ENCODE measurements around the gene UPK3A. TPM values are rescaled to one million over a fixed set of nuclear protein-coding genes. Genes with fewer than 3 reads are reported as not detected.

UPK3A gene
- total and polyA plus RNA-seq, 2 of the 13 experiments (the other 11 are each of a cell fraction or from before 2014, with no cell fraction given): 10.5 to 13.8 TPM

DNA sequence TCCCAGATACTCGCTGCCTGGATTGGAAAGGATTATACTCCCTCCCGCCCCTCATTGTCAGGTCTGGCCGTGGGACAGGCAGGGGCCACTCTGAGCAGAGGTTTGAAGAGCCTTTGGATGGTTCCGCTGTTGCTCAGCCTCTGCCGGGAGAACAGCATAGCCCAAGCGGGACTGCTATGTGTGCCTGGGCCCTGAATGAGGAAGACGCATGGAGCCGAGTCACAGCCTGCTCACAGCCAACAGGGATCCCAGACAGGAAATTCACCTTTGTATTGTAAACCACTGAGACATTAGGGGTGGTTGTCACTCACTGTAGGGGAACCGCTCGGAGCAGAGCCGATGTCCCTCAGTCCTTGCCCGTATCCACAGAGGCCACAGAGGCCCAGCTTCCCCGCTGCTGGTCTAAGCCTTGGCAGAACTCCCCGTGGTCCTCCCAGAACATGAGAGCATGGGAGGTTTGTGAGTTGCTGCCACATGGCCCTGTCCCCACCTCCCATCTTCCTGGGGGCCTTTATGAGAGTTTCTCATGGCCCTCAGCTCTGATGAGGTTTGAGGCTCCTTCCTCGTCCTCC, 14.3 kb downstream of the UPK3A start:
- POLR2A ChIA-PET: interaction anchor here (1.3 to 1.7 kb wide), 2 partner anchors 25 to 26 kb away, joined by 4 to 8 read pairs; no protein-coding TSS in a partner anchor
- no peak; the same call in 2 of the 3 replicates for ATAC-seq
- intact Hi-C loops (cut with micrococcal nuclease; ENCODE audit: unreplicated experiment): no loop called here

DNA sequence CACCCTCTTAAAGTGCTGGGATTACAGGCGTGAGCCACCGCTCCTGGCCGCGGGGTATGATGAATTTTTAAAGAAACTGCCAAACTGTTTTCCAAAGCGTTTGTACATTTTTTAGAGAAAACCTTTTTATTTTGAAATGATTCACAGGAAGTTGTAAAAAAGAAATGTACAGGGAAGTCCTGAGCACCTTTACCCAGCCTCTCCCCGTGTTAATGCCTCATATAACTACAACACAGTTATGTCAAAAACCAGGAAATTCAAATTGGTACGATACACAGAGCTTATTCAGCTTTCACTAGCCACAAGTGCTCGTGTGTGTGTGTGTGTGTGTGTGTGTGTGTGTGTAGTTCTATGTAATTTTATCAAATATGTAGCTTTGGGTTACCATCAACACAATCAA, 18.0 kb downstream of the UPK3A start:
- no peaks in the 10 kb centered on the region for H3K79me2 ChIP-seq (ENCODE audit: insufficient read depth, low read length)
- WGBS (ENCODE audit: low lambda C conversion rate): 86% methylated on average over 8 of the region's 8 CpGs
- in situ Hi-C loops (cut with HindIII; ENCODE audit: extremely low pct_ligation_motif_present, low pct_unique_long_range_greater_than_20kb): no loop called here
- no peak overlapping the region for H3K4me2 ChIP-seq (ENCODE audit: low read depth, low read length)
- no peak for DNase-seq (ENCODE audit: low spot score)
- H3K36me3 ChIP-seq (replicated peaks in 1 of 2; ENCODE audit: control insufficient read depth in 1 of 2, insufficient read depth in 2 of 2, low read length in 2 of 2): no peaks in the 10 kb centered on the region; a peak in 1 of 5 replicates
- intact Hi-C loops (cut with micrococcal nuclease; ENCODE audit: unreplicated experiment): no loop called here
- no peaks in the 10 kb centered on the region; a peak in 1 of 5 replicates for H3K27me3 ChIP-seq (ENCODE audit: control insufficient read depth in 1 of 2, insufficient read depth in 2 of 2, low read length in 2 of 2)
- H3K9me3 ChIP-seq (ENCODE audit: low read length): no peaks in the 10 kb centered on the region
- no peak overlapping the region for H2AFZ ChIP-seq (ENCODE audit: low read length)
- no TSS peak for BruUV-seq (replicated peaks)
- no peak overlapping the region for H3K9ac ChIP-seq (ENCODE audit: insufficient read depth, low read depth, low read length)
- H4K20me1 ChIP-seq (ENCODE audit: insufficient read depth, low read length): no peaks in the 10 kb centered on the region
- peaks cover 37% of the 10 kb centered on the region for H3K4me1 ChIP-seq (ENCODE audit: insufficient read depth, low read length)
- H3K4me3 ChIP-seq (replicated peaks in 1 of 3; ENCODE audit: insufficient read depth in 1 of 3, low read depth in 2 of 3, low read length in 3 of 3): no peak overlapping the region
- ATAC-seq: no peak
- POLR2A ChIA-PET: interaction anchor here (0.7 kb wide), 1 partner anchor 812 kb away, joined by 3 read pairs; no protein-coding TSS in a partner anchor
- H3K27ac ChIP-seq (ENCODE audit: extremely low read length, insufficient read depth, low read length): no peak overlapping the region
- FAIRE-seq: no peak
- CTCF ChIA-PET (ENCODE audit: low intra/inter-chr PET ratio, low total read pairs): no interaction called here
- TF ChIP-seq, protein P1, sequence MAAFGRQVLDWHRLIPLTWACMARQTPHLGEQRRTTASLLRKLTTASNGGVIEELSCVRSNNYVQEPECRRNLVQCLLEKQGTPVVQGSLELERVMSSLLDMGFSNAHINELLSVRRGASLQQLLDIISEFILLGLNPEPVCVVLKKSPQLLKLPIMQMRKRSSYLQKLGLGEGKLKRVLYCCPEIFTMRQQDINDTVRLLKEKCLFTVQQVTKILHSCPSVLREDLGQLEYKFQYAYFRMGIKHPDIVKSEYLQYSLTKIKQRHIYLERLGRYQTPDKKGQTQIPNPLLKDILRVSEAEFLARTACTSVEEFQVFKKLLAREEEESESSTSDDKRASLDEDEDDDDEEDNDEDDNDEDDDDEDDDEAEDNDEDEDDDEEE (CRISPR knock-in tag; IDR thresholded peaks at IDR 0.05): no peak
- TF ChIP-seq RAD21 (CRISPR knock-in tag; IDR thresholded peaks at IDR 0.05) (no peak), NAIF1 (CRISPR knock-in tag; IDR thresholded peaks at IDR 0.05; ENCODE audit: borderline replicate concordance) (no peak), ZC3H13 (CRISPR knock-in tag; IDR thresholded peaks at IDR 0.05) (no peak), ZNF7 (CRISPR knock-in tag; IDR thresholded peaks at IDR 0.05) (no peak), NR2F2 (IDR thresholded peaks at IDR 0.05; ENCODE audit: borderline replicate concordance, low read depth) (no peak)
- TF ChIP-seq, protein P2, sequence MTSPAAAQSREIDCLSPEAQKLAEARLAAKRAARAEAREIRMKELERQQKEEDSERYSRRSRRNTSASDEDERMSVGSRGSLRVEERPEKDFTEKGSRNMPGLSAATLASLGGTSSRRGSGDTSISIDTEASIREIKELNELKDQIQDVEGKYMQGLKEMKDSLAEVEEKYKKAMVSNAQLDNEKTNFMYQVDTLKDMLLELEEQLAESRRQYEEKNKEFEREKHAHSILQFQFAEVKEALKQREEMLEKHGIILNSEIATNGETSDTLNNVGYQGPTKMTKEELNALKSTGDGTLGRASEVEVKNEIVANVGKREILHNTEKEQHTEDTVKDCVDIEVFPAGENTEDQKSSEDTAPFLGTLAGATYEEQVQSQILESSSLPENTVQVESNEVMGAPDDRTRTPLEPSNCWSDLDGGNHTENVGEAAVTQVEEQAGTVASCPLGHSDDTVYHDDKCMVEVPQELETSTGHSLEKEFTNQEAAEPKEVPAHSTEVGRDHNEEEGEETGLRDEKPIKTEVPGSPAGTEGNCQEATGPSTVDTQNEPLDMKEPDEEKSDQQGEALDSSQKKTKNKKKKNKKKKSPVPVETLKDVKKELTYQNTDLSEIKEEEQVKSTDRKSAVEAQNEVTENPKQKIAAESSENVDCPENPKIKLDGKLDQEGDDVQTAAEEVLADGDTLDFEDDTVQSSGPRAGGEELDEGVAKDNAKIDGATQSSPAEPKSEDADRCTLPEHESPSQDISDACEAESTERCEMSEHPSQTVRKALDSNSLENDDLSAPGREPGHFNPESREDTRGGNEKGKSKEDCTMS (CRISPR knock-in tag; conservative IDR thresholded peaks at IDR 0.05): no peak

More for the DNA sequence above, 14.3 kb downstream of the UPK3A start:
- CTCF ChIA-PET (ENCODE audit: low intra/inter-chr PET ratio, low total read pairs): no interaction called here
- Histone ChIP-seq H3K9me3 (ENCODE audit: low read length) (no peaks in the 10 kb centered on the region), H3K4me2 (ENCODE audit: low read depth, low read length) (no peak overlapping the region), H2AFZ (ENCODE audit: low read length) (no peak overlapping the region), H3K79me2 (ENCODE audit: insufficient read depth, low read length) (no peaks in the 10 kb centered on the region), H3K9ac (ENCODE audit: insufficient read depth, low read depth, low read length) (no peak overlapping the region), H3K4me3 (replicated peaks in 1 of 3; ENCODE audit: insufficient read depth in 1 of 3, low read depth in 2 of 3, low read length in 3 of 3) (no peak overlapping the region), H3K36me3 (replicated peaks in 1 of 2; ENCODE audit: control insufficient read depth in 1 of 2, insufficient read depth in 2 of 2, low read length in 2 of 2) (no peaks in the 10 kb centered on the region; a peak in 1 of 5 replicates), H4K20me1 (ENCODE audit: insufficient read depth, low read length) (no peaks in the 10 kb centered on the region), H3K27me3 (ENCODE audit: control insufficient read depth in 1 of 2, insufficient read depth in 2 of 2, low read length in 2 of 2) (no peaks in the 10 kb centered on the region; a peak in 1 of 5 replicates), H3K27ac (ENCODE audit: extremely low read length, insufficient read depth, low read length) (no peak overlapping the region), H3K4me1 (ENCODE audit: insufficient read depth, low read length) (peaks cover 19% of the 10 kb centered on the region)
- DNase-seq (ENCODE audit: low spot score): no peak
- no peak for FAIRE-seq
- no TSS peak for BruUV-seq (replicated peaks)
- 91% methylated on average over 9 of the region's 15 CpGs for WGBS (ENCODE audit: low lambda C conversion rate)
- no peak for TF ChIP-seq SUZ12 (IDR thresholded peaks at IDR 0.05; ENCODE audit: low read depth, low read length)
- TF ChIP-seq SATB2 (CRISPR knock-in tag; IDR thresholded peaks at IDR 0.05): no peak
- TF ChIP-seq SMYD3 (CRISPR knock-in tag; IDR thresholded peaks at IDR 0.05): no peak
- TF ChIP-seq HCFC1 (IDR thresholded peaks at IDR 0.05; ENCODE audit: low read depth, low read length): no peak
- TF ChIP-seq, protein P3, sequence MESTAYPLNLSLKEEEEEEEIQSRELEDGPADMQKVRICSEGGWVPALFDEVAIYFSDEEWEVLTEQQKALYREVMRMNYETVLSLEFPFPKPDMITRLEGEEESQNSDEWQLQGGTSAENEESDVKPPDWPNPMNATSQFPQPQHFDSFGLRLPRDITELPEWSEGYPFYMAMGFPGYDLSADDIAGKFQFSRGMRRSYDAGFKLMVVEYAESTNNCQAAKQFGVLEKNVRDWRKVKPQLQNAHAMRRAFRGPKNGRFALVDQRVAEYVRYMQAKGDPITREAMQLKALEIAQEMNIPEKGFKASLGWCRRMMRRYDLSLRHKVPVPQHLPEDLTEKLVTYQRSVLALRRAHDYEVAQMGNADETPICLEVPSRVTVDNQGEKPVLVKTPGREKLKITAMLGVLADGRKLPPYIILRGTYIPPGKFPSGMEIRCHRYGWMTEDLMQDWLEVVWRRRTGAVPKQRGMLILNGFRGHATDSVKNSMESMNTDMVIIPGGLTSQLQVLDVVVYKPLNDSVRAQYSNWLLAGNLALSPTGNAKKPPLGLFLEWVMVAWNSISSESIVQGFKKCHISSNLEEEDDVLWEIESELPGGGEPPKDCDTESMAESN (CRISPR knock-in tag; conservative IDR thresholded peaks at IDR 0.05): no peak
- in situ Hi-C loops (cut with HindIII; ENCODE audit: extremely low pct_ligation_motif_present, low pct_unique_long_range_greater_than_20kb): no loop called here
